ENCODE results near the gene DDC.
"Not testable (repeated sequence)": the region's sequence is repeated elsewhere in the genome, so short reads cannot be mapped to it uniquely, and the experiment has no call there.

The DDC gene

GRCh38 chr7:50589364-50589763, 24.2 kb upstream of the DDC start:
- no peak for DNase-seq (ENCODE audit: low read depth in 2 of 2)

DNA sequence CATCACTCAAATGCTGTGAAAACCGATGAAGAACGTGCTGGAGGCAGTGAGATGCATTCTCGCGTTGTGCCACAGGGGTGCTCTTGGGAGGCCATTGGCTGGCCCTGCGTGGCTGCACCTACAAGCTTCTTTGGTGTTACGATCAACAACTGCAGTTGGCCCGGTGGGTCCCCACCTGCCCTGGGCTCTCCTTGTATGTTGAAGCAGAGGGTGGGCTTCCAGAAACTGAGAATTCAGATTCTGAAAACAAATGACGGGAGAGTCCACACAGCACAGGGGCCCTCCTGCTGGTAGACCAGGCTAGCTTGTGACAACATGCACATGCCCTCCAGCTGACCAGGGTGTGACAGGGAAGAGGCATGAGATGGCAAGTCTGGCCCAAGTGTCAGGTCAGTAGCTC, 23.7 kb upstream of the DDC start:
- DNase-seq (ENCODE audit: low read depth in 2 of 2): no peak

DNA sequence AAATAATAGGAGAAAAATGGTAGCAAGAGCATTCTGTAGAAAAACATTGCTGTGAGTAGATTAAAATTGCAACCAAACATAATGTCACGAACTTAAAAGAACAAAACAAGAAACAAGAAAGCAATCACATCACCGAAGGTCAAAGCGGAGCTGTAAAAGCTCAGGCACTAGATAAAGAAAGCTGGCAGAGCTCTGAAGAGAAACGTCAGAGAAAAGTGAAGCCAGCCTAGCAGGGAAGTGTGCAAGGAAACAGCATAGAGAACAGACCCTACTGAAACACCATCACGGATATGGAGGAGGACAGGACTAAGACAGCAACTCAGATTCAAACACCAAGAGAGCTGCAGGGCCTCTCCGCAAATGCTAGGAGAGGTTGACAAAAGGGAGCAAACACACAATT, 22.5 kb upstream of the DDC start:
- no peak for DNase-seq (ENCODE audit: low read depth in 2 of 2)

DNA sequence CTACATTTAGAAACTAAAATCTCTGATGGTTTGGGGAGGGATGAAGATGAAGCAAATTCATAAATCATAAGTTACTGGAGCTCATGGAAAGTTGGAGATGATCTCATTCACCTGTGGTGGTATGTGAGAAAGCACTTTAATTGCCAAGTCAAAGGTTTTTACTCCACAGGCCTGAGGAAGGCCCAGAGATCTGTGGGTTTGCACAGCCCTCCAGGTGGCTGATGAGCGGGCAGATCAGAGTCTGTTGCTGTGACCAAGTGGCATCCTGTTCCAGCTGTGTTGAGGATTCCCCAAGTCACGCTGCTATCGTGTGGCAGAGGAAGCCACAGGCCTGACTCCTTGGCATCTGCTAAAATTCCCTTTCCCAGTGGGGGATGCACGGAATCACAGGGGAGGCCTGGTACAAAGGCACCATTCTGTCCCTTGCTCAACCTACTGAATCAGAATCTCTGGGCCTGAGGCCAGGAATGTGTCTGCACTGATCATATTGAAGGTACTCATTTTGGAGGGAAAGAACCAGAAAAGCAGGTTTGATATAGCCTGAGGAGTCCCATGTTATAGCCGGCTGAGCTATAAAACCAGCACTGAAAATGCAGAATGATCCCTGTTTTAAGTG, 19.7 kb upstream of the DDC start:
- DNase-seq (ENCODE audit: low read depth in 2 of 2): no peak

DNA sequence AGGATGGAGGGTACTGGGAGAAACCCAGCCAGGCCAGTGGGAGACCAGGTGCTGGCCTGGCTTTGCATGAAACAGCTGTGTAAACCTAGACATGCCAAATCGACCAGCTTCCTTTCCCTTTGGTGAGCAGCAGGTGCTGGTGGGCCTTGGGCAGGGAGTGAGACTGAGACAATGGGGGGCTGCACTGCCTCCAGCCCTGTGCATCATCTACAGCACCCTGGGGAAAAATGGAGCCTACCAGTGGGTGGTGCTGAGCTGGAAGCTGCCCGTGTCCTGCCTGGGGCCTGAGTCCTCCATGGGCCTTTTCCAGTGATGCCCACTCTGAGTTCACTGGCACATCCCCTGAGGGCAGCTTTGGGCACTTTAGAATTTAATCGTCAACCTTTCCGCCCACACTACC, 19.2 kb upstream of the DDC start:
- no peak for DNase-seq (ENCODE audit: low read depth in 2 of 2)

GRCh38 chr7:50583295-50583694, 18.1 kb upstream of the DDC start:
- DNase-seq (ENCODE audit: low read depth in 2 of 2): not testable (repeated sequence)

DNA sequence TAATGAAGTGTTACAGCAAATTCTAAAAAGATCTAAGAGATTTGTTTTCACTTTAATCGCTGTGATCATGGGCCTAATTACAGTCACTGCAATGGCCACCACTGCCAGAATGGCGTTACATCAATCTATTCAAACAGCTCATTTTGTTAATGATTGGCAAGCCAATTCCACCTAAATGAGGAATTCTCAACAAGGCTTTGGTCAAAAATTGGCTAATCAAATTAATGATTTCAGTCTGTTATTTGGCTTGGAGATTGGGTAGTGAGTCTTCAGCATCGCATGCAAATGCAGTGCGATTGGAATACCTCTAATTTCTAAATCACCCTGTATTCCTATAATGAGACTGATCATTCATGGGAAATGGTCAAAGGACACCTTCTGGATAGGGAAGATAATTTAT, 17.1 kb upstream of the DDC start:
- DNase-seq (ENCODE audit: low read depth in 2 of 2): not testable (repeated sequence)

DNA sequence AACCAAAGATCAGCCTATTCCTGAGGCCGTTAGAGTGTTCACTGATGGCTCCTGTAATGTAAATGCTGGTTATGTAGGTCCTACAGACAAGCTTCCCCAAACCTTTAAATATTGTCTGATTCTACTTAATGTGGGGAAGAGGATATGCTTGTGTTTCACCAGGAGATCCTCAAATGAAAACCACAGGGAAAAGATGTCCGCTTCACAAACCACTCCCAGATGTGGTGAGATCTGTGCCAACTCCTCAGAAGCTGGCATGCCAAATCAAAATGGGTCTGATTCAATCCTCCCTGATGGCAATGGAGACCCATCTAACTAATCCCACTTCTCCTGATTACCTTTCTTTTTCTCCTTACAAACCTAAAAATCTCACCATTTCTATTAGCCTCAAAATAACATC, 15.5 kb upstream of the DDC start:
- not testable (repeated sequence) for DNase-seq (ENCODE audit: low read depth in 2 of 2)

GRCh38 chr7:50580057-50580456, 14.9 kb upstream of the DDC start:
- DNase-seq (ENCODE audit: low read depth in 2 of 2): no peak

GRCh38 chr7:50578105-50578504, 12.9 kb upstream of the DDC start:
- not testable (repeated sequence) for DNase-seq (ENCODE audit: low read depth in 2 of 2)

GRCh38 chr7:50577569-50577968, 12.4 kb upstream of the DDC start:
- DNase-seq (ENCODE audit: low read depth in 2 of 2): no peak

GRCh38 chr7:50576388-50576787, 11.2 kb upstream of the DDC start:
- DNase-seq (ENCODE audit: low read depth in 2 of 2): not testable (repeated sequence)

GRCh38 chr7:50567715-50568261, 2.6 kb upstream of the DDC start:
- DNase-seq (ENCODE audit: low read depth in 2 of 2): no peak

- DNase-seq (ENCODE audit: low read depth in 2 of 2): no peak
These were observed 772 bp upstream of the DDC start for GRCh38 chr7:50565977-50566376.

GRCh38 chr7:50565559-50565916, 333 bp upstream of the DDC start:
- no peak for DNase-seq (ENCODE audit: low read depth in 2 of 2)

GRCh38 chr7:50564171-50564570, 1.0 kb downstream of the DDC start:
- no peak for DNase-seq (ENCODE audit: low read depth in 2 of 2)

DNA sequence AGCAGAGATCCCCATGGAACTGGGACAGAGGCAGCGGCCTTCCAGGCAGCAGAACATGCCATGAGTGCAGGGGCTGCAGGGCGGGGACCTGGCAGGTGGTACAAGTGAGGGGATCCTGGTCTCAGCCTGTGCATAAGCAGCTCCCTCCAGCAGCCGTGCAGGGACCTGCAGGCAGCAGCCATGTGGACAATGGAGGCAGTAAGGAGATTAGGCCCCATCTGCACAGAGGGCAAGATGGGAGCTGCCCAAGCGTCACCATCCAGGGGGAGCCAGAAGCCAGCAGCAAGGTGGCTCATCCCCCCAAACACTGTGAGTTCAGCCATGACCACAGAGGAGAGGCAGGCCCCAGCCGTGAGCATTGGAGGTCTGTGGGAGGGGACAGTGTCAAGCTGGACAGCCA, 3.1 kb downstream of the DDC start:
- DNase-seq (ENCODE audit: low read depth in 2 of 2): no peak

GRCh38 chr7:50560865-50561351, 4.3 kb downstream of the DDC start:
- no peak for DNase-seq (ENCODE audit: low read depth in 2 of 2)

DNA sequence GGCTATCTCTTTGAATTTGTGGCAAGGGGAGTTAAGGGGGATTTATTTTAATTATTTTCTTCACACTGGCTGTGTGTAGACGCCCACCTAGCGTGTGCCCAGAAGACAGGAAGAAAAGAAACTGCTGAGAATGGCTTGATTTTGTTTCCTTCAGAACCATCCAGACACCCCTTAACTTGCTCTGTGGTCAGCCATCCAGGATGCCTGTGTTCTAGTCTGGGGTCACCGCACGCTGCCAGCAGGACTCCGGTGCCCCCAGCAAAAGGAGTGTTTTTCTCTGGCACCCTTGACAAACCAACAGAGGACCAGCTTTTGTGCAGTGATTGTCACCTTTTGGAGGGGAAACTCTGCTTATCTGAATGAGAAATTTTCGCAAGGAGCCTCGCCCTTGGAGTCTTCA, 5.3 kb downstream of the DDC start:
- no peak for DNase-seq (ENCODE audit: low read depth in 2 of 2)

- DNase-seq (ENCODE audit: low read depth in 2 of 2): no peak
These were observed 6.7 kb downstream of the DDC start for GRCh38 chr7:50558294-50559053.

GRCh38 chr7:50557099-50557498, 8.1 kb downstream of the DDC start:
- no peak for DNase-seq (ENCODE audit: low read depth in 2 of 2)

- no peak for DNase-seq (ENCODE audit: low read depth in 2 of 2)
These were observed 8.8 kb downstream of the DDC start for GRCh38 chr7:50556247-50556991.
